Mammary epithelial cell (primary cell): Measurements from ENCODE around the gene KCNMA1.

Experiments
- EZH2 ChIP-seq: IDR thresholded peaks from 2 replicates; pipeline ENCODE4 v1.6.1; 2012; ENCODE audit warnings: low read length, inconsistent platforms, borderline replicate concordance
- TF ChIP-seq, protein P1 (sequence below), 2 donors: IDR thresholded peaks in 1 of 2; conservative IDR thresholded peaks in 1 of 2; 2 replicates each; pipeline ENCODE4 v1.5.1; 2011 to 2012; ENCODE audit warnings: inconsistent platforms in 2 of 2, low read length in 2 of 2, mild to moderate bottlenecking in 2 of 2, control low read depth in 1 of 2, low read depth in 1 of 2; ENCODE audit not compliant: insufficient read depth in 1 of 2; ENCODE audit errors: extremely low read depth in 1 of 2

DNA sequence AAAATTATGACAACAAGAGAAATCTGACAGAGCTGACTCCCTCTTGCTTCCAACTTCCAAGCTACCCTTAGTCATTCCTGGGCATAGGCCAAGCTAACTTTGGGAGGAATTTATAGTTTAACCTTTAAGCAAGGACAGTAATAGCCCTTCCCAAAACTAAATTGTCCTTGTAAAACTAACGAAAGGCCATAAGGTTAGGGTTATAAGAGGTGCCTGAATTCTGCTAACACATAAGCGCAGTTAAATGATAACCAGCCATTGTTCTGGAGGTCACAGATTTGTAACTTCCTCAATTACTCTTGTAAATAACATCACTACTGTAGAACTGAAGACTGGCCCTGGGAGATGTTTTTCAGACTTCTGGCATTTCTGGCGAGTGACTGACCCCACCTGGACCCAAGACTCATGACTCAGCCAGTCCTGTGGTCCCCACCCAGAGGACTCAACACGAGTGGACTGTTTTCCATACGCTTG, 481.2 kb downstream of the KCNMA1 start:
- TF ChIP-seq, protein P1, sequence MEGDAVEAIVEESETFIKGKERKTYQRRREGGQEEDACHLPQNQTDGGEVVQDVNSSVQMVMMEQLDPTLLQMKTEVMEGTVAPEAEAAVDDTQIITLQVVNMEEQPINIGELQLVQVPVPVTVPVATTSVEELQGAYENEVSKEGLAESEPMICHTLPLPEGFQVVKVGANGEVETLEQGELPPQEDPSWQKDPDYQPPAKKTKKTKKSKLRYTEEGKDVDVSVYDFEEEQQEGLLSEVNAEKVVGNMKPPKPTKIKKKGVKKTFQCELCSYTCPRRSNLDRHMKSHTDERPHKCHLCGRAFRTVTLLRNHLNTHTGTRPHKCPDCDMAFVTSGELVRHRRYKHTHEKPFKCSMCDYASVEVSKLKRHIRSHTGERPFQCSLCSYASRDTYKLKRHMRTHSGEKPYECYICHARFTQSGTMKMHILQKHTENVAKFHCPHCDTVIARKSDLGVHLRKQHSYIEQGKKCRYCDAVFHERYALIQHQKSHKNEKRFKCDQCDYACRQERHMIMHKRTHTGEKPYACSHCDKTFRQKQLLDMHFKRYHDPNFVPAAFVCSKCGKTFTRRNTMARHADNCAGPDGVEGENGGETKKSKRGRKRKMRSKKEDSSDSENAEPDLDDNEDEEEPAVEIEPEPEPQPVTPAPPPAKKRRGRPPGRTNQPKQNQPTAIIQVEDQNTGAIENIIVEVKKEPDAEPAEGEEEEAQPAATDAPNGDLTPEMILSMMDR (conservative IDR thresholded peaks at IDR 0.05 in 1 of 2, IDR thresholded peaks at IDR 0.05 in 1 of 2; ENCODE audit: extremely low read depth in 1 of 2, insufficient read depth in 1 of 2, low read depth in 1 of 2, low read length in 2 of 2): no peak
- TF ChIP-seq EZH2: no peak
